ENCODE measurements around the gene LYSMD1. TPM values are rescaled to one million over a fixed set of nuclear protein-coding genes. Genes with fewer than 3 reads are reported as not detected.

Gene LYSMD1
- total and polyA plus RNA-seq, 2 donors (not counting 3 experiments of a cell fraction or from before 2014, with no cell fraction given) = 1.7 to 8.2 TPM

DNA sequence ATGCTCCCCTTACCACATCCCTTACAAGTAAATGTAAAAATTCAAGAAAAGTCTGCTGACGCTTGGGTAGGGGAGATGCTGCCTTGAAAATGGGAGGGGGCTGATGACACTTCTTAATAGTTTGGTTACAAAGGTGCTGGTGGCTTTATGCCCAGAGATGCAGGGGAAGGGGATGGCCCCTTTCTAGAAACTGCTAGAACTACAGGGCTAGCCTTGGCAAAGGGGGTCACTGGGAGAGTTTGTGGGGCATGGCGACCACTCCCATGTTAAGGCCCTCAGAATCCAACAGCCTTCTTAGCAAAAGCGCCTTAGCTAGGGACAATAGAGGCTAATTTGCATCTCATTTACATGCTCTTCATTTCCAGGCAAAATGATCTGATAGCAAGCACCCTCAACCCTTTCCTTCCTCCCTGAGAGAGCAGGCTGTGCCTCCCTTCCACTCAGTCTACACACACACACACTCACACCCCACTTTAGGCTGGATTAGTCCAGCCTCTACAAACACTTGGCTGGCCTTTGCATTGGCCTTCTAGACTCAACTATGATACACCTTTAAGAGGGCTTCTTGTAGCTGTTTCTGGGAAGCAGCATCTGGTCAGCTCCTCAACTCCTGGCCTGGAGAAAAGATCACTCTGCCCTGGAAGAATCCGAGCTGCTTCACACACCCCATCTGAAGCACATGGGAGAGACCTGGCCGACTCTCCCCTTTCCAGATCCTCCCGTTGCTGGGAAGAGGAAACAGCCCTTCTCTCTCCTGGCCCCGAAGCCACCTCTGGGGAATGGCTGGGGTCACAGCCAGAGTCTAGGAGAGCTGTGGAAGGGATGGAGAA lies 21.0 kb downstream of the LYSMD1 start:
- DNase-seq (ENCODE audit: low read depth, low spot score) (peak; percentile 49), FAIRE-seq (peak; percentile 77)
- Histone ChIP-seq H3K79me2 (ENCODE audit: control insufficient read depth, insufficient read depth, low read length) (no peaks in the 10 kb centered on the region), H3K27me3 (ENCODE audit: control insufficient read depth in 2 of 2, insufficient read depth in 2 of 2, low read length in 2 of 2) (no peaks in the 10 kb centered on the region), H3K4me2 (ENCODE audit: insufficient read depth, low read length) (peak overlapping the region; percentile 96), H3K9me3 (replicated peaks; ENCODE audit: control insufficient read depth, insufficient read depth, low read length) (no peaks in the 10 kb centered on the region), H3K9ac (replicated peaks; ENCODE audit: extremely low read depth, insufficient read depth, low read length) (no peak overlapping the region), H2AFZ (ENCODE audit: low read depth, low read length) (no peak overlapping the region), H3K36me3 (ENCODE audit: control insufficient read depth in 2 of 2, extremely low read depth in 1 of 2, insufficient read depth in 2 of 2, low read length in 2 of 2) (peaks cover 0 to 14% of the 10 kb centered on the region in 2 experiments), H3K9me1 (replicated peaks; ENCODE audit: control insufficient read depth, extremely low read depth, insufficient read depth, low read length) (no peaks in the 10 kb centered on the region), H3K4me1 (ENCODE audit: control insufficient read depth, extremely low read depth, insufficient read depth, low read length) (peaks cover 29% of the 10 kb centered on the region), H3K4me3 (replicated peaks in 1 of 3; ENCODE audit: insufficient read depth in 1 of 3, low read depth in 1 of 3, low read length in 3 of 3) (peak overlapping the region in 2 of 3 experiments; percentile 49 to 81), H4K20me1 (replicated peaks; ENCODE audit: control insufficient read depth, extremely low read depth, insufficient read depth, low read length) (no peaks in the 10 kb centered on the region), H3K27ac (ENCODE audit: insufficient read depth, low read depth, low read length) (no peak overlapping the region)
- TSS peak; percentile 15 for BruUV-seq (replicated peaks)
- TF ChIP-seq POLR2AphosphoS5 (IDR thresholded peaks at IDR 0.05; ENCODE audit: insufficient read depth, low read depth, low read length) = no peak
- no peak for TF ChIP-seq EZH2 (IDR thresholded peaks at IDR 0.05; ENCODE audit: borderline replicate concordance, low read depth, low read length, severe bottlenecking)
- TF ChIP-seq, protein P1, sequence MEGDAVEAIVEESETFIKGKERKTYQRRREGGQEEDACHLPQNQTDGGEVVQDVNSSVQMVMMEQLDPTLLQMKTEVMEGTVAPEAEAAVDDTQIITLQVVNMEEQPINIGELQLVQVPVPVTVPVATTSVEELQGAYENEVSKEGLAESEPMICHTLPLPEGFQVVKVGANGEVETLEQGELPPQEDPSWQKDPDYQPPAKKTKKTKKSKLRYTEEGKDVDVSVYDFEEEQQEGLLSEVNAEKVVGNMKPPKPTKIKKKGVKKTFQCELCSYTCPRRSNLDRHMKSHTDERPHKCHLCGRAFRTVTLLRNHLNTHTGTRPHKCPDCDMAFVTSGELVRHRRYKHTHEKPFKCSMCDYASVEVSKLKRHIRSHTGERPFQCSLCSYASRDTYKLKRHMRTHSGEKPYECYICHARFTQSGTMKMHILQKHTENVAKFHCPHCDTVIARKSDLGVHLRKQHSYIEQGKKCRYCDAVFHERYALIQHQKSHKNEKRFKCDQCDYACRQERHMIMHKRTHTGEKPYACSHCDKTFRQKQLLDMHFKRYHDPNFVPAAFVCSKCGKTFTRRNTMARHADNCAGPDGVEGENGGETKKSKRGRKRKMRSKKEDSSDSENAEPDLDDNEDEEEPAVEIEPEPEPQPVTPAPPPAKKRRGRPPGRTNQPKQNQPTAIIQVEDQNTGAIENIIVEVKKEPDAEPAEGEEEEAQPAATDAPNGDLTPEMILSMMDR (IDR thresholded peaks at IDR 0.05; ENCODE audit: extremely low read depth in 1 of 2, insufficient read depth in 1 of 2, low read depth in 1 of 2, low read length in 2 of 2) = no peak
- TF ChIP-seq POLR2A (IDR thresholded peaks at IDR 0.05; ENCODE audit: low read depth, low read length) = no peak
- no peak for TF ChIP-seq JUN (IDR thresholded peaks at IDR 0.05; ENCODE audit: borderline replicate concordance, insufficient read depth, insufficient read length, low read depth)
- TF ChIP-seq, protein P2, sequence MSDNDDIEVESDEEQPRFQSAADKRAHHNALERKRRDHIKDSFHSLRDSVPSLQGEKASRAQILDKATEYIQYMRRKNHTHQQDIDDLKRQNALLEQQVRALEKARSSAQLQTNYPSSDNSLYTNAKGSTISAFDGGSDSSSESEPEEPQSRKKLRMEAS (IDR thresholded peaks at IDR 0.05; ENCODE audit: insufficient read depth, insufficient read length) = no peak
- TF ChIP-seq FOS (IDR thresholded peaks at IDR 0.05; ENCODE audit: borderline replicate concordance, insufficient read depth, low read length) = no peak
- TF ChIP-seq GATA2 (IDR thresholded peaks at IDR 0.05; ENCODE audit: insufficient read depth, insufficient read length, low read depth, low read length) = no peak
- no peak for TF ChIP-seq MYC (IDR thresholded peaks at IDR 0.05; ENCODE audit: low read depth, low read length)
- ChIA-PET CTCF (interaction anchor here (0.6 to 3.2 kb wide), 4 partner anchors 11 to 120 kb away, joined by 3 to 30 read pairs (median 4); no protein-coding TSS in a partner anchor), POLR2A (interaction anchor here (1.1 kb wide), 1 partner anchor 45 kb away, joined by 3 read pairs; the partner anchor contains the start of gene VPS72)
- intact Hi-C loops (cut with micrococcal nuclease) = loop anchor here (1.0 to 5.0 kb wide), 2 partner anchors 10 to 167 kb away; no protein-coding TSS in a partner anchor
- dilution Hi-C loops (cut with MboI; ENCODE audit: extremely low pct_ligation_motif_present, low sequenced_read_pairs) = no loop called here
